HepG2 (cell line): ENCODE measurements around the gene COL18A1. TPM values are rescaled to one million over a fixed set of nuclear protein-coding genes. Genes with fewer than 3 reads are reported as not detected.

ENCODE experiments used
- ATF7-NPFF ChIP-seq: sonication (generic); formaldehyde crosslinking; IDR thresholded peaks from 2 replicates; pipeline ENCODE4 v1.8.1; 2023; ENCODE audit warnings: mild to moderate bottlenecking, low read depth, missing genetic modification reagents, moderate library complexity
- DR1 ChIP-seq: sonication (generic); formaldehyde crosslinking; IDR thresholded peaks from 2 replicates; pipeline ENCODE4 v1.8.0; 2021; ENCODE audit warnings: mild to moderate bottlenecking, missing genetic modification reagents, inconsistent platforms
- HNRNPL ChIP-seq: fragments of 200-400 bp; formaldehyde crosslinking; IDR thresholded peaks from 2 replicates; pipeline ENCODE4 v1.6.1; 2017; ENCODE audit warnings: mild to moderate bottlenecking, low read depth, low read length
- HOXA9 ChIP-seq: sonication (generic); formaldehyde crosslinking; IDR thresholded peaks from 2 replicates; pipeline ENCODE4 v1.8.1; 2022; ENCODE audit warnings: missing genetic modification reagents, mild to moderate bottlenecking, moderate library complexity, borderline replicate concordance
- KLF16 ChIP-seq, 2 experiments: sonication (generic) in 1 of 2; formaldehyde crosslinking in 1 of 2; IDR thresholded peaks; 2 replicates each; pipeline versions ENCODE4 v1.6.1 to v1.8.0; 2016 to 2023; ENCODE audit warnings: missing genetic modification reagents in 2 of 2, missing compliant biosample characterization in 1 of 2
- NFKBIZ ChIP-seq: IDR thresholded peaks from 2 replicates; pipeline ENCODE4 v1.6.1; 2018; ENCODE audit warnings: missing genetic modification reagents, missing compliant biosample characterization
- REL ChIP-seq: sonication (generic); formaldehyde crosslinking; conservative IDR thresholded peaks from 2 replicates; pipeline ENCODE4 v1.8.0; 2022; ENCODE audit warnings: mild to moderate bottlenecking, missing genetic modification reagents, moderate library complexity
- WIZ ChIP-seq: sonication (generic); formaldehyde crosslinking; IDR thresholded peaks from 2 replicates; pipeline ENCODE4 v1.5.1; 2020; ENCODE audit warnings: mild to moderate bottlenecking, missing genetic modification reagents
- ZNF101 ChIP-seq: sonication (generic); formaldehyde crosslinking; IDR thresholded peaks from 2 replicates; pipeline ENCODE4 v1.4.0; 2020; ENCODE audit warnings: mild to moderate bottlenecking, low read depth, missing genetic modification reagents, borderline replicate concordance
- ZNF333 ChIP-seq: sonication (generic); formaldehyde crosslinking; IDR thresholded peaks from 2 replicates; pipeline ENCODE4 v1.4.0; 2020; ENCODE audit warnings: mild to moderate bottlenecking, missing genetic modification reagents, borderline replicate concordance
- ZNF556 ChIP-seq: sonication (generic); formaldehyde crosslinking; IDR thresholded peaks from 2 replicates; pipeline ENCODE4 v1.4.0; 2020; ENCODE audit warnings: mild to moderate bottlenecking, missing genetic modification reagents, borderline replicate concordance
- polyA plus RNA-seq, 8 experiments: library from polyadenylated mRNA; depleted of rRNA in 3 of 8; stranded (reverse) in 7 of 8; unstranded in 1 of 8; fragments of >200 nt; fragmentation: Illumina TruSeq in 4 of 8; extraction: Trizol in 4 of 8; gene quantifications; 2 replicates each; pipeline versions ENCODE4 v1.2.1 to v1.2.3, GENCODE V29; 2011 to 2016; ENCODE audit warnings: low read depth in 4 of 8, missing spikeins in 1 of 8, mixed read lengths in 1 of 8; ENCODE audit not compliant: insufficient read depth in 1 of 8
- total RNA-seq, 5 experiments: library from RNA; depleted of rRNA; stranded (reverse); fragments of >200 nt; fragmentation: Illumina TruSeq; extraction: Trizol; gene quantifications; 2 replicates each; pipeline ENCODE4 v1.2.3, GENCODE V29; 2016; ENCODE audit warnings: low read depth in 1 of 5
- TF ChIP-seq, protein P1 (sequence below): sonication (generic); formaldehyde crosslinking; IDR thresholded peaks from 2 replicates; pipeline ENCODE4 v1.4.0; 2020; ENCODE audit warnings: mild to moderate bottlenecking, missing genetic modification reagents
- TF ChIP-seq, protein P2 (sequence below): sonication (generic); formaldehyde crosslinking; IDR thresholded peaks from 2 replicates; pipeline ENCODE4 v1.5.1; 2020; ENCODE audit warnings: missing genetic modification reagents, mild to moderate bottlenecking, borderline replicate concordance
- TF ChIP-seq, protein P3 (sequence below): sonication (generic); formaldehyde crosslinking; IDR thresholded peaks from 2 replicates; pipeline ENCODE4 v1.5.0; 2020; ENCODE audit warnings: mild to moderate bottlenecking, missing genetic modification reagents

The COL18A1 gene
- total and polyA plus RNA-seq, 2 of the 13 experiments (the other 11 are each of a cell fraction or from before 2014, with no cell fraction given) = 79.0 to 102 TPM

DNA sequence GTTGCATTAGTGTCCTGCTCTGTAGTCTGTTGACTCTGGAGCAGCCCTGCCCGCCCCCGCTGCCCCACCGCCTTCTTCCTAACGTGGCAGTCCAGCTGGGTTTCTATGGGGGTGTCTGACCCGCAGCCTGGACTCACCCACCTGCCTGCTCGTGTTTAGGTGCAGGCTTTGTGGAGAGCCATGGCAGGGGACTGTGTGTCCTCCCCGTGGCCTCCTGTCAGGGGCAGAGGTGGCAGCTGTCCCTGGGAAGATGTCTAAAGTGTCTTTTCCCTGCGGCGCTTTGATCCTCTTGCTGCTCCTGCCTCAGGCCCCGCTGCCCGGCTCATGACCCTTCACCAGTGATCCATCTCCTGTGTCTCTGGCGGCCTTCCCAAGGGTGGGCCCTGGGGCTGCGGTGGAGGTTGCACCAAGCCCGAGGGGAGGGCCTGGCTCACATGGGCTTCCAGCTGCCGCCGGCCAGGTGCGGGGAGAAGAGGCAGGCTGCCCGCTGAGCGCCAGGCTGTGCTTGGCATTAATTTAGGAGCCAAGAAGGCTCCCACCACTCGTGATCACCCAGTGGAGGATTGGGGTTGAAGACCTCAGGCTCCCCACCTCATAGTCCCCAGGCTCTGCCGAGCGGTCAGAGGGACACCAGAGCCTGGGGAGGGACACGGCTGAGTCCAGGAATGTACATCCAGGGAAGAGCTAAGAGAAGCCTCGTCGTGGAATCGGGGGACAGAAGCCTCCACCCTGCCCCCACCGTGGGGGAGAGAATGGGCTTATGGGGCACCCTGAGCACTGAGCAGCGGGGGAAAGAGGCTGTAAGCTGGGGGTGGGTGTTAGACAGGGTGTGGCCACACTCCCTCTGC lies 44.1 kb downstream of the COL18A1 start (continued):
- TF ChIP-seq, protein P1, sequence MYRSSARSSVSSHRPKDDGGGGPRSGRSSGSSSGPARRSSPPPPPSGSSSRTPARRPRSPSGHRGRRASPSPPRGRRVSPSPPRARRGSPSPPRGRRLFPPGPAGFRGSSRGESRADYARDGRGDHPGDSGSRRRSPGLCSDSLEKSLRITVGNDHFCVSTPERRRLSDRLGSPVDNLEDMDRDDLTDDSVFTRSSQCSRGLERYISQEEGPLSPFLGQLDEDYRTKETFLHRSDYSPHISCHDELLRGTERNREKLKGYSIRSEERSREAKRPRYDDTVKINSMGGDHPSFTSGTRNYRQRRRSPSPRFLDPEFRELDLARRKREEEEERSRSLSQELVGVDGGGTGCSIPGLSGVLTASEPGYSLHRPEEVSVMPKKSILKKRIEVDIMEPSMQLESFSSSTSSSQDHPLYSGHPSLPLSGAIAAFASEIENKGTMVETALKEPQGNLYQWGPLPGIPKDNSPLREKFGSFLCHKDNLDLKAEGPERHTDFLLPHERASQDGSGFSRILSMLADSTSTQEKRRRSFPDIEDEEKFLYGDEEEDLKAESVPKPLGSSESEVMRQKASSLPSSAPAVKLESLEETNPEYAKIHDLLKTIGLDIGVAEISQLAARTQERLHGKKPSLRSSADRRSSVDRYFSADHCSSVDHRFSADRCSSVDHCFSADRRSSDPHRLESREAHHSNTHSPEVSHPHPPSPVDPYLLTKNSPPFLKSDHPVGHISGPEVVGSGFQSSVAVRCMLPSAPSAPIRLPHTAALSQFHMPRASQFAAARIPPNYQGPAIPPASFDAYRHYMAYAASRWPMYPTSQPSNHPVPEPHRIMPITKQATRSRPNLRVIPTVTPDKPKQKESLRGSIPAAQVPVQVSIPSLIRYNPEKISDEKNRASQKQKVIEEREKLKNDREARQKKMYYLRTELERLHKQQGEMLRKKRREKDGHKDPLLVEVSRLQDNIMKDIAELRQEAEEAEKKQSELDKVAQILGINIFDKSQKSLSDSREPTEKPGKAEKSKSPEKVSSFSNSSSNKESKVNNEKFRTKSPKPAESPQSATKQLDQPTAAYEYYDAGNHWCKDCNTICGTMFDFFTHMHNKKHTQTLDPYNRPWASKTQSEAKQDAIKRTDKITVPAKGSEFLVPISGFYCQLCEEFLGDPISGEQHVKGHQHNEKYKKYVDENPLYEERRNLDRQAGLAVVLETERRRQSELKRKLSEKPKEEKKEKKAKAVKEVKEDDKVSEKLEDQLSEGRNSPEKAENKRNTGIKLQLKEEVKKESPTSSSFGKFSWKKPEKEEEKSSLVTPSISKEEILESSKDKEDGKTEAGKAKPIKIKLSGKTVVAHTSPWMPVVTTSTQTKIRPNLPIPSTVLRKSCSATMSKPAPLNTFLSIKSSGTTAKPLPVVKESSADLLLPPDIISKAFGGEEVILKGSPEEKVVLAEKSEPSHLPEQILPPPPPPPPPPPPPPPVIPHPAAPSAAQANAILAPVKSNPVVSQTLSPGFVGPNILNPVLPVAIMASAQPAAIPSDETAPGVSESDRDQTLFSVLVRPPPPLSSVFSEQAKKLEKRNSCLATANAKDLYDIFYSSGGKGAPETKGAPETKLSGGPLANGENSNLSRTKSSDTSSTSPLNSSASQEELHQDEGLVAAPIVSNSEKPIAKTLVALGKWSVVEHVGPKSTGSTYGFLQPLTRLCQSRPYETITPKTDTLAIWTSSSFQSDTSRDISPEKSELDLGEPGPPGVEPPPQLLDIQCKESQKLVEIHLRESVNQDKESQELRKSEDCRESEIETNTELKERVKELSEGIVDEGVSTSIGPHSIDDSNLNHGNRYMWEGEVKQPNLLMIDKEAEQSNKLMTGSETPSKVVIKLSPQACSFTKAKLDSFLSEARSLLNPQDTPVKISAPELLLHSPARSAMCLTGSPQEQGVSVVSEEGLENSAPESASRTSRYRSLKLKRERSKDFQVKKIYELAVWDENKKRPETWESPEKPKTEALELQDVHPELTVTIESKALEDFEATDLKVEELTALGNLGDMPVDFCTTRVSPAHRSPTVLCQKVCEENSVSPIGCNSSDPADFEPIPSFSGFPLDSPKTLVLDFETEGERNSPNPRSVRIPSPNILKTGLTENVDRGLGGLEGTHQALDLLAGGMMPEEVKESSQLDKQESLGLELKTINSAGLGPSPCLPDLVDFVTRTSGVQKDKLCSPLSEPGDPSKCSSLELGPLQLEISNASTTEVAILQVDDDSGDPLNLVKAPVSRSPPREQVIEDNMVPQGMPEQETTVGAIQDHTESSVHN (CRISPR knock-in tag) = 0 out of 2 replicates have a peak, but pooled peaks have one; percentile 18
- no peak for TF ChIP-seq HOXA9 (CRISPR knock-in tag)
- peak; percentile 57; the same call in 1 of the 2 replicates for TF ChIP-seq ATF7-NPFF (CRISPR knock-in tag)
- TF ChIP-seq WIZ = no peak; the same call in 1 of the 2 replicates
- TF ChIP-seq, protein P2, sequence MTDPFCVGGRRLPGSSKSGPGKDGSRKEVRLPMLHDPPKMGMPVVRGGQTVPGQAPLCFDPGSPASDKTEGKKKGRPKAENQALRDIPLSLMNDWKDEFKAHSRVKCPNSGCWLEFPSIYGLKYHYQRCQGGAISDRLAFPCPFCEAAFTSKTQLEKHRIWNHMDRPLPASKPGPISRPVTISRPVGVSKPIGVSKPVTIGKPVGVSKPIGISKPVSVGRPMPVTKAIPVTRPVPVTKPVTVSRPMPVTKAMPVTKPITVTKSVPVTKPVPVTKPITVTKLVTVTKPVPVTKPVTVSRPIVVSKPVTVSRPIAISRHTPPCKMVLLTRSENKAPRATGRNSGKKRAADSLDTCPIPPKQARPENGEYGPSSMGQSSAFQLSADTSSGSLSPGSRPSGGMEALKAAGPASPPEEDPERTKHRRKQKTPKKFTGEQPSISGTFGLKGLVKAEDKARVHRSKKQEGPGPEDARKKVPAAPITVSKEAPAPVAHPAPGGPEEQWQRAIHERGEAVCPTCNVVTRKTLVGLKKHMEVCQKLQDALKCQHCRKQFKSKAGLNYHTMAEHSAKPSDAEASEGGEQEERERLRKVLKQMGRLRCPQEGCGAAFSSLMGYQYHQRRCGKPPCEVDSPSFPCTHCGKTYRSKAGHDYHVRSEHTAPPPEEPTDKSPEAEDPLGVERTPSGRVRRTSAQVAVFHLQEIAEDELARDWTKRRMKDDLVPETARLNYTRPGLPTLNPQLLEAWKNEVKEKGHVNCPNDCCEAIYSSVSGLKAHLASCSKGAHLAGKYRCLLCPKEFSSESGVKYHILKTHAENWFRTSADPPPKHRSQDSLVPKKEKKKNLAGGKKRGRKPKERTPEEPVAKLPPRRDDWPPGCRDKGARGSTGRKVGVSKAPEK (CRISPR knock-in tag) = no peak
- TF ChIP-seq DR1 (CRISPR knock-in tag) = no peak
- TF ChIP-seq ZNF101 (CRISPR knock-in tag) = no peak
- peak; percentile 96 for TF ChIP-seq HNRNPL
- TF ChIP-seq ZNF556 (CRISPR knock-in tag) = no peak; the same call in 1 of the 2 replicates
- no peak for TF ChIP-seq REL (CRISPR knock-in tag)
- no peak; the same call in 1 of the 2 replicates for TF ChIP-seq NFKBIZ (CRISPR knock-in tag)
- TF ChIP-seq KLF16 (CRISPR knock-in tag; IDR thresholded peaks at IDR 0.05) = peak in 1 of 2 experiments; percentile 86; a peak in 2 of 4 replicates
- TF ChIP-seq, protein P3, sequence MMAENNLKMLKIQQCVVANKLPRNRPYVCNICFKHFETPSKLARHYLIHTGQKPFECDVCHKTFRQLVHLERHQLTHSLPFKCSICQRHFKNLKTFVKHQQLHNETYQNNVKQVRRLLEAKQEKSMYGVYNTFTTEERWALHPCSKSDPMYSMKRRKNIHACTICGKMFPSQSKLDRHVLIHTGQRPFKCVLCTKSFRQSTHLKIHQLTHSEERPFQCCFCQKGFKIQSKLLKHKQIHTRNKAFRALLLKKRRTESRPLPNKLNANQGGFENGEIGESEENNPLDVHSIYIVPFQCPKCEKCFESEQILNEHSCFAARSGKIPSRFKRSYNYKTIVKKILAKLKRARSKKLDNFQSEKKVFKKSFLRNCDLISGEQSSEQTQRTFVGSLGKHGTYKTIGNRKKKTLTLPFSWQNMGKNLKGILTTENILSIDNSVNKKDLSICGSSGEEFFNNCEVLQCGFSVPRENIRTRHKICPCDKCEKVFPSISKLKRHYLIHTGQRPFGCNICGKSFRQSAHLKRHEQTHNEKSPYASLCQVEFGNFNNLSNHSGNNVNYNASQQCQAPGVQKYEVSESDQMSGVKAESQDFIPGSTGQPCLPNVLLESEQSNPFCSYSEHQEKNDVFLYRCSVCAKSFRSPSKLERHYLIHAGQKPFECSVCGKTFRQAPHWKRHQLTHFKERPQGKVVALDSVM (CRISPR knock-in tag) = peak; percentile 57
- TF ChIP-seq ZNF333 (CRISPR knock-in tag) = no peak
